Progenitor cell of endocrine pancreas (in vitro differentiated cells): ENCODE results near the gene TMEM266. TPM values are rescaled to one million over a fixed set of nuclear protein-coding genes. Genes with fewer than 3 reads are reported as not detected.

Experiments used
- DNase-seq: peaks from one replicate; pipeline ENCODE4 v3.0.0; 2021; ENCODE audit warnings: low spot score; ENCODE audit not compliant: unreplicated experiment
- H3K27ac Mint-ChIP-seq: 2 replicates; pipeline ENCODE4 v1.8.0; 2021; ENCODE audit warnings: mild to moderate bottlenecking, moderate library complexity, mixed read lengths
- H3K27me3 Mint-ChIP-seq: 2 replicates; pipeline ENCODE4 v1.8.0; 2021; ENCODE audit warnings: mixed read lengths
- H3K36me3 Mint-ChIP-seq: 2 replicates; pipeline ENCODE4 v1.8.0; 2022; ENCODE audit warnings: mixed read lengths; ENCODE audit not compliant: insufficient read depth
- H3K4me1 Mint-ChIP-seq: 2 replicates; pipeline ENCODE4 v1.8.0; 2021; ENCODE audit warnings: low read depth, mixed read lengths
- H3K4me3 Mint-ChIP-seq: 2 replicates; pipeline ENCODE4 v1.8.0; 2021; ENCODE audit warnings: low read depth, mild to moderate bottlenecking, moderate library complexity, mixed read lengths
- H3K9me3 Mint-ChIP-seq: 2 replicates; pipeline ENCODE4 v1.8.0; 2021; ENCODE audit warnings: low read depth, mixed read lengths
- CTCF ChIP-seq: fragments of 200-600 bp; sonication (generic); IDR thresholded peaks from one replicate; pipeline ENCODE4 v1.5.0; 2021; ENCODE audit warnings: antibody characterized with exemption, mild to moderate bottlenecking; ENCODE audit not compliant: unreplicated experiment
- total RNA-seq: library from RNA; stranded (reverse); gene quantifications from 2 replicates; pipeline ENCODE4 v1.2.1, GENCODE V29; 2021

The TMEM266 gene
- total RNA-seq, 1 donor from 2014 or later, result 0.50 TPM

- H3K4me1 Mint-ChIP-seq, result no peaks in the 10 kb centered on the region
- H3K36me3 Mint-ChIP-seq, result no peaks in the 10 kb centered on the region
- H3K4me3 Mint-ChIP-seq, result no peak overlapping the region
- H3K27me3 Mint-ChIP-seq, result peaks cover 7% of the 10 kb centered on the region
- no peaks in the 10 kb centered on the region for H3K9me3 Mint-ChIP-seq
- TF ChIP-seq CTCF, result no peak
- no peak for DNase-seq
- no peak overlapping the region for H3K27ac Mint-ChIP-seq
Observed at GRCh38 chr15:76084256-76084655, 24.5 kb downstream of the TMEM266 start.

- H3K27ac Mint-ChIP-seq, result no peak overlapping the region
- H3K36me3 Mint-ChIP-seq, result no peaks in the 10 kb centered on the region
- no peak for TF ChIP-seq CTCF
- peaks cover 10% of the 10 kb centered on the region for H3K4me1 Mint-ChIP-seq
- DNase-seq, result no peak
- peaks cover 6% of the 10 kb centered on the region for H3K9me3 Mint-ChIP-seq
- H3K27me3 Mint-ChIP-seq, result peaks cover 4% of the 10 kb centered on the region
- no peak overlapping the region for H3K4me3 Mint-ChIP-seq
Observed at GRCh38 chr15:76098685-76099084, 38.9 kb downstream of the TMEM266 start.

DNA sequence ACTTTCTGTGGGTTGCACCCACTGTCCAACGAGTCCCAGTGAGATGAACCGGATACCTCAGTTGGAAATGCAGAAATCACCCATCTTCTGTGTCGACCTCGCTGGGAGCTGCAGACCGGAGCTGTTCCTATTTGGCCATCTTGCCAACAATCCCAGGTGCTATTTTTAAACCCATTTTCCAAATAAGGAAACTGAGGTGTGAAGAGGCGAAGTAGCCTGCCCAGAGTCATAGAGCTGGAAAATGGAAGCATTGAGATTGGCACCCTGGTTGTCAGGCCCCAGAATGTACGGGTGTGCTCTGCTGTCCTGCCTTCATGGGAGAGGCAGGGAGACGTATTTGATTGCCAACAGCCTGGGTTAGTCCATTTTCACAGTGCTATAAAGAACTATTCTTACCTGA, 39.6 kb downstream of the TMEM266 start:
- Mint-ChIP-seq H3K9me3 (peaks cover 1% of the 10 kb centered on the region), H3K4me1 (peaks cover 10% of the 10 kb centered on the region), H3K4me3 (no peak overlapping the region), H3K27ac (no peak overlapping the region), H3K27me3 (peaks cover 4% of the 10 kb centered on the region), H3K36me3 (no peaks in the 10 kb centered on the region)
- TF ChIP-seq CTCF, result no peak
- no peak for DNase-seq

DNA sequence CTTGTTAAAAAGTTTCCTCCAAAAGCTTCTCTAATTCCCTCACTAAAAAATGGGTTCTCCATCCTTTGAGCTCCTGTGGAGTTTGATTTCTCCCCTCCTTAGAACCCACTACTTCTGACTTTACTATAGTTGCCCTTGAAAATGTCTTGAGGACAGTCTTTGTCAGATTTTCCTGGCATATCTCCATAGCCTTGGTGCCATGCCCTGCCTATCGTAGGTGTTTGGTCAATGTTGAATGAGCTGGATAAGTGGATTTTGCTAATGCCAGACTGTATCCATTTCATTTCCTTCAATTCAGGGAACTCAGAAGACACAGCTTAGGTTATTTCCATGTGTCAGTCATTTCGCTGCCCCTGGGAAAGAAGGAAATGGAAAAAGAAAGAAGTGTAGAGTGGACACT, 40.6 kb downstream of the TMEM266 start:
- no peaks in the 10 kb centered on the region for H3K9me3 Mint-ChIP-seq
- TF ChIP-seq CTCF, result no peak
- peaks cover 4% of the 10 kb centered on the region for H3K27me3 Mint-ChIP-seq
- peaks cover 10% of the 10 kb centered on the region for H3K4me1 Mint-ChIP-seq
- DNase-seq, result no peak
- no peaks in the 10 kb centered on the region for H3K36me3 Mint-ChIP-seq
- H3K4me3 Mint-ChIP-seq, result no peak overlapping the region
- no peak overlapping the region for H3K27ac Mint-ChIP-seq

GRCh38 chr15:76101655-76102054, 41.9 kb downstream of the TMEM266 start:
- no peak for TF ChIP-seq CTCF
- Mint-ChIP-seq H3K27me3 (peaks cover 4% of the 10 kb centered on the region), H3K4me3 (no peak overlapping the region), H3K9me3 (no peaks in the 10 kb centered on the region), H3K36me3 (no peaks in the 10 kb centered on the region), H3K27ac (no peak overlapping the region), H3K4me1 (peaks cover 8% of the 10 kb centered on the region)
- no peak for DNase-seq
